Type B pancreatic cell (in vitro differentiated cells): ENCODE measurements around the gene LIPC. TPM values are rescaled to one million over a fixed set of nuclear protein-coding genes. Genes with fewer than 3 reads are reported as not detected.

Source experiments
- DNase-seq: peaks from one replicate; pipeline ENCODE4 v3.0.0; 2021; ENCODE audit warnings: mixed read lengths; ENCODE audit not compliant: unreplicated experiment; ENCODE audit errors: extremely low spot score
- H3K27ac Mint-ChIP-seq: 2 replicates; pipeline ENCODE4 v1.8.0; 2021; ENCODE audit warnings: mild to moderate bottlenecking, mixed read lengths
- H3K27me3 Mint-ChIP-seq: 2 replicates; pipeline ENCODE4 v1.8.0; 2021; ENCODE audit warnings: mixed read lengths
- H3K36me3 Mint-ChIP-seq: 2 replicates; pipeline ENCODE4 v1.8.0; 2021; ENCODE audit warnings: mixed read lengths
- H3K4me1 Mint-ChIP-seq: one replicate; pipeline ENCODE4 v1.8.0; 2021; ENCODE audit warnings: mixed read lengths; ENCODE audit not compliant: unreplicated experiment
- H3K4me3 Mint-ChIP-seq: 2 replicates; pipeline ENCODE4 v1.8.0; 2021; ENCODE audit warnings: mild to moderate bottlenecking, mixed read lengths
- H3K9me3 Mint-ChIP-seq: 2 replicates; pipeline ENCODE4 v1.8.0; 2021; ENCODE audit warnings: mixed read lengths
- CTCF ChIP-seq: fragments of 200-600 bp; sonication (generic); conservative IDR thresholded peaks from 2 replicates; pipeline ENCODE4 v1.5.0; 2021; ENCODE audit warnings: antibody characterized with exemption, mild to moderate bottlenecking
- total RNA-seq: library from RNA; stranded (reverse); gene quantifications from 2 replicates; pipeline ENCODE4 v1.2.1, GENCODE V29; 2021; ENCODE audit warnings: low replicate concordance

LIPC gene
- total RNA-seq, 1 donor from 2014 or later: 10.9 TPM

GRCh38 chr15:58616171-58616570 lies 184.4 kb downstream of the LIPC start:
- H3K4me1 Mint-ChIP-seq: no peaks in the 10 kb centered on the region
- peaks cover 14% of the 10 kb centered on the region for H3K9me3 Mint-ChIP-seq
- no peaks in the 10 kb centered on the region for H3K27me3 Mint-ChIP-seq
- peaks cover 73% of the 10 kb centered on the region for H3K36me3 Mint-ChIP-seq
- no peak for DNase-seq
- no peak for TF ChIP-seq CTCF
- H3K4me3 Mint-ChIP-seq: no peak overlapping the region
- no peak overlapping the region for H3K27ac Mint-ChIP-seq
